ENCODE results near the gene STK17B. TPM values are rescaled to one million over a fixed set of nuclear protein-coding genes. Genes with fewer than 3 reads are reported as not detected.

The STK17B gene
- total and polyA plus RNA-seq, 2 experiments from 2014 or later, result 5.7 to 13.7 TPM

DNA sequence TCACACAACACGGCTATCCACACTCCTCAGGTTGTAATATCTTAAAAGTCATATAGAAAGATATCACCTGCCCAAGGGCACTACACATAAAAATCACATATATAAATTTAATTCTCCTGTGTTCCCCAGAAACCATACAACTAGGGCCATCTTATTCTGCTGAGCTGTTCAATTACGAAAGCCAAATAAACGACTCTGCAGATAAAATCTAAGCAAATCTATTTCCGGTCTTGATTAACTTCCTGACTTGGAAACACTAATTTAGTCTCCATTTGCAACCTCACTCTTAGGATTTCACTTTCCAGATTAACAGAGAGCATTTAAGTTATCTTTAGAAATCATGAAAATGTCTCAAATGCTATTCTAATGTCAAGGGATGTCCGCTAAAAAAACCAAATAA lies 23.9 kb upstream of the STK17B start:
- no peak overlapping the region for H3K27ac ChIP-seq (ENCODE audit: low read depth)
- H3F3A ChIP-seq (replicated peaks; ENCODE audit: low read depth), result no peaks in the 10 kb centered on the region
- TF ChIP-seq CTCF (conservative IDR thresholded peaks at IDR 0.05; ENCODE audit: low read depth in 2 of 2) (no peak), ZNF331 (CRISPR knock-in tag; IDR thresholded peaks at IDR 0.05; ENCODE audit: low read depth) (no peak), EZH2 (IDR thresholded peaks at IDR 0.05; ENCODE audit: low read depth, unreplicated experiment) (no peak), REST (IDR thresholded peaks at IDR 0.05; ENCODE audit: unreplicated experiment) (no peak), NANOG (IDR thresholded peaks at IDR 0.05; ENCODE audit: borderline replicate concordance) (no peak), EZH2phosphoT487 (IDR thresholded peaks at IDR 0.05; ENCODE audit: unreplicated experiment) (no peak), STAT1 (IDR thresholded peaks at IDR 0.05; ENCODE audit: unreplicated experiment) (no peak)
- peaks cover 2% of the 10 kb centered on the region for H3K27me3 Mint-ChIP-seq (ENCODE audit: insufficient read depth, low read depth, poor library complexity)
- no peaks in the 10 kb centered on the region for H3K27me3 ChIP-seq (ENCODE audit: insufficient read depth)
- no peaks in the 10 kb centered on the region for H3K36me3 ChIP-seq (ENCODE audit: insufficient read depth)
- no peaks in the 10 kb centered on the region for H3K9me3 Mint-ChIP-seq
- no peaks in the 10 kb centered on the region for H4K20me1 ChIP-seq (replicated peaks; ENCODE audit: insufficient read depth)
- H3K36me3 Mint-ChIP-seq (ENCODE audit: low read depth), result no peaks in the 10 kb centered on the region
- ATAC-seq (no peak), DNase-seq (ENCODE audit: low spot score) (no peak)
- no peaks in the 10 kb centered on the region for H3K4me1 Mint-ChIP-seq
- H2AFZ ChIP-seq, result no peak overlapping the region
- no peak overlapping the region for H3K27ac Mint-ChIP-seq
- no peak overlapping the region for H3K4me3 ChIP-seq
- H3K79me2 ChIP-seq (replicated peaks; ENCODE audit: insufficient read depth), result no peaks in the 10 kb centered on the region
- H3K4me3 Mint-ChIP-seq, result no peak overlapping the region
- H3K4me2 ChIP-seq, result no peak overlapping the region
- H3K4me1 ChIP-seq (ENCODE audit: insufficient read depth), result no peaks in the 10 kb centered on the region
- H3K9me2 ChIP-seq (ENCODE audit: insufficient read depth), result no peaks in the 10 kb centered on the region

DNA sequence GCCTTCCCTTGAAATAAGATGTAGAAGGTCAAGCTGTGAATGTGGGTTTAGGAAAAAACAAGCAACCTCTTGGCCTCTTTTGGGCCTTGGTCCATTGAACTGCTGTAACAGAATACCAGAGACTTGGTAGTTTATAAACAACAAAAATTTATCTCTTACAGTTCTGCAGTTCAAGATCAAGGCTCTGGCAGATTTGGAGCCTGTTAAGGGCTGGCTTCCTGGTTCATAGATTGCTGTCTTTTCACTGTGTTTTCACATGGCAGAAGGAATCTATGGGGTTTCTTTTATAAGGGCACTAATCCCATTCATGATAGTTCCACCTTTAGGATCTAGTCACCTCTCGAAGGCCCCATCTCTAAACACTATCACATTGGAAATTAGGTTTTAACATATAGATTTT lies 20.2 kb upstream of the STK17B start:
- H3K4me3 ChIP-seq, result no peak overlapping the region
- Mint-ChIP-seq H3K27ac (no peak overlapping the region), H3K9me3 (no peaks in the 10 kb centered on the region), H3K4me3 (no peak overlapping the region), H3K4me1 (no peaks in the 10 kb centered on the region), H3K36me3 (ENCODE audit: low read depth) (no peaks in the 10 kb centered on the region), H3K27me3 (ENCODE audit: insufficient read depth, low read depth, poor library complexity) (peaks cover 2% of the 10 kb centered on the region)
- H2AFZ ChIP-seq, result peak overlapping the region; percentile 14; the same call in 1 of the 2 replicates
- H3K4me1 ChIP-seq (ENCODE audit: insufficient read depth), result no peaks in the 10 kb centered on the region
- DNase-seq (ENCODE audit: low spot score) (no peak), ATAC-seq (no peak)
- H3K27ac ChIP-seq (ENCODE audit: low read depth), result no peak overlapping the region
- H3K4me2 ChIP-seq, result no peak overlapping the region
- no peaks in the 10 kb centered on the region for H3K79me2 ChIP-seq (replicated peaks; ENCODE audit: insufficient read depth)
- H3K36me3 ChIP-seq (ENCODE audit: insufficient read depth), result no peaks in the 10 kb centered on the region
- no peaks in the 10 kb centered on the region for H4K20me1 ChIP-seq (replicated peaks; ENCODE audit: insufficient read depth)
- H3K9me2 ChIP-seq (ENCODE audit: insufficient read depth), result no peaks in the 10 kb centered on the region
- H3F3A ChIP-seq (replicated peaks; ENCODE audit: low read depth), result no peaks in the 10 kb centered on the region
- H3K27me3 ChIP-seq (ENCODE audit: insufficient read depth), result no peaks in the 10 kb centered on the region
- TF ChIP-seq CTCF (conservative IDR thresholded peaks at IDR 0.05; ENCODE audit: low read depth in 2 of 2), result no peak
- TF ChIP-seq EZH2 (IDR thresholded peaks at IDR 0.05; ENCODE audit: low read depth, unreplicated experiment), result no peak
- no peak for TF ChIP-seq EZH2phosphoT487 (IDR thresholded peaks at IDR 0.05; ENCODE audit: unreplicated experiment)
- no peak for TF ChIP-seq NANOG (IDR thresholded peaks at IDR 0.05; ENCODE audit: borderline replicate concordance)
- no peak for TF ChIP-seq POLR2AphosphoS5 (IDR thresholded peaks at IDR 0.05; ENCODE audit: low read depth)
- TF ChIP-seq REST (IDR thresholded peaks at IDR 0.05; ENCODE audit: unreplicated experiment), result no peak

Measured in GM23338 (cell line).